Hepatic stellate cell (primary cell): ENCODE results near the gene PRKCA.

Experiments used
- DNase-seq: peaks from one replicate; pipeline ENCODE4 v3.0.0; 2011; ENCODE audit warnings: low spot score

Gene PRKCA

GRCh38 chr17:66518677-66519076, 216.3 kb downstream of the PRKCA start:
- no peak for DNase-seq

GRCh38 chr17:66519154-66519553, 216.7 kb downstream of the PRKCA start:
- no peak for DNase-seq

GRCh38 chr17:66520999-66521398, 218.6 kb downstream of the PRKCA start:
- no peak for DNase-seq

GRCh38 chr17:66522591-66523272, 220.3 kb downstream of the PRKCA start:
- no peak for DNase-seq

- peak; percentile 48 for DNase-seq
Observed at GRCh38 chr17:66523378-66524200, 221.2 kb downstream of the PRKCA start.

- no peak for DNase-seq
Observed at GRCh38 chr17:66524877-66525276, 222.5 kb downstream of the PRKCA start.

GRCh38 chr17:66525338-66525737, 222.9 kb downstream of the PRKCA start:
- no peak for DNase-seq

- no peak for DNase-seq
Observed at GRCh38 chr17:66526827-66527226, 224.4 kb downstream of the PRKCA start.

GRCh38 chr17:66527335-66527734, 224.9 kb downstream of the PRKCA start:
- no peak for DNase-seq

- DNase-seq: no peak
Observed at GRCh38 chr17:66531851-66532295, 229.5 kb downstream of the PRKCA start.

GRCh38 chr17:66533572-66533971, 231.2 kb downstream of the PRKCA start:
- no peak for DNase-seq

GRCh38 chr17:66533986-66534385, 231.6 kb downstream of the PRKCA start:
- DNase-seq: no peak

- DNase-seq: no peak
Observed at GRCh38 chr17:66535611-66536010, 233.2 kb downstream of the PRKCA start.

- DNase-seq: no peak
Observed at GRCh38 chr17:66537502-66537901, 235.1 kb downstream of the PRKCA start.

- DNase-seq: no peak
Observed at GRCh38 chr17:66538776-66539175, 236.4 kb downstream of the PRKCA start.

GRCh38 chr17:66540131-66540781, 237.8 kb downstream of the PRKCA start:
- peak; percentile 74 for DNase-seq

- DNase-seq: no peak
Observed at GRCh38 chr17:66541461-66542128, 239.2 kb downstream of the PRKCA start.

- DNase-seq: no peak
Observed at GRCh38 chr17:66542129-66542966, 239.9 kb downstream of the PRKCA start.

- DNase-seq: peak; percentile 59
Observed at GRCh38 chr17:66542967-66543520, 240.6 kb downstream of the PRKCA start.

- DNase-seq: no peak
Observed at GRCh38 chr17:66543526-66543925, 241.1 kb downstream of the PRKCA start.

GRCh38 chr17:66545918-66546317, 243.5 kb downstream of the PRKCA start:
- DNase-seq: no peak
